Kidney epithelial cell (primary cell): ENCODE data around the gene CYRIA. TPM values are rescaled to one million over a fixed set of nuclear protein-coding genes. Genes with fewer than 3 reads are reported as not detected.

Experiments used
- DNase-seq: peaks from one replicate; pipeline ENCODE4 v3.0.0-alpha.2; 2010; ENCODE audit warnings: low read depth
- H3K27me3 ChIP-seq: 2 replicates; pipeline ENCODE4 v1.6.0; 2011; ENCODE audit warnings: low read length; ENCODE audit not compliant: control insufficient read depth, insufficient read depth
- H3K36me3 ChIP-seq: 2 replicates; pipeline ENCODE4 v1.5.1; 2011; ENCODE audit warnings: low read length; ENCODE audit not compliant: control insufficient read depth, insufficient read depth
- H3K4me3 ChIP-seq: 2 replicates; pipeline ENCODE4 v1.5.1; 2011; ENCODE audit warnings: low read depth, mild to moderate bottlenecking, control low read depth, low read length
- total RNA-seq: library from RNA; depleted of rRNA; stranded (reverse); fragments of >200 nt; gene quantifications from 2 replicates; pipeline ENCODE4 v1.2.3, GENCODE V29; 2015
- TF ChIP-seq, protein P1 (sequence below): IDR thresholded peaks from 2 replicates; pipeline ENCODE4 v1.5.1; 2011; ENCODE audit warnings: mild to moderate bottlenecking, moderate library complexity, low read length, control low read depth, inconsistent platforms; ENCODE audit not compliant: insufficient read depth, poor library complexity, severe bottlenecking

The CYRIA gene
- total RNA-seq, 1 donor from 2014 or later: 3.0 TPM

DNA sequence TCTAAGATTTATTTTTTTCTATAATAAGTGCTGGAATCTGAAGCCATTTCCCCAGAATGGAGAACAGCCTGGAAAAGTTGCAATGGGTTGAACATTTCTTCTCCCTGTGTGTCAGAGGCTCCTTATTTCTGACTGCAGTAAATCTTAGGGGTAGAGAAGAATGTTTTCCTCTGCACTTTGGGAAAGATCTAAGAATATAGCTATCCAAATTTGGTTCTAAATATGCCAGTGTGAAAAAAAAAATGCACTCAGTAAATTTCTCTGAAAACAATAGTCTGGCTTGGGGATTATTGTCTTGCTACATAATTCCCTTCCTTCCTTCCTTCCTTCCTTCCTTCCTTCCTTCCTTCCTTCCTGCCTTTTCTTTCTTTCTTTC lies 19.7 kb upstream of the CYRIA start:
- DNase-seq: no peak
- no peaks in the 10 kb centered on the region for H3K36me3 ChIP-seq
- TF ChIP-seq, protein P1, sequence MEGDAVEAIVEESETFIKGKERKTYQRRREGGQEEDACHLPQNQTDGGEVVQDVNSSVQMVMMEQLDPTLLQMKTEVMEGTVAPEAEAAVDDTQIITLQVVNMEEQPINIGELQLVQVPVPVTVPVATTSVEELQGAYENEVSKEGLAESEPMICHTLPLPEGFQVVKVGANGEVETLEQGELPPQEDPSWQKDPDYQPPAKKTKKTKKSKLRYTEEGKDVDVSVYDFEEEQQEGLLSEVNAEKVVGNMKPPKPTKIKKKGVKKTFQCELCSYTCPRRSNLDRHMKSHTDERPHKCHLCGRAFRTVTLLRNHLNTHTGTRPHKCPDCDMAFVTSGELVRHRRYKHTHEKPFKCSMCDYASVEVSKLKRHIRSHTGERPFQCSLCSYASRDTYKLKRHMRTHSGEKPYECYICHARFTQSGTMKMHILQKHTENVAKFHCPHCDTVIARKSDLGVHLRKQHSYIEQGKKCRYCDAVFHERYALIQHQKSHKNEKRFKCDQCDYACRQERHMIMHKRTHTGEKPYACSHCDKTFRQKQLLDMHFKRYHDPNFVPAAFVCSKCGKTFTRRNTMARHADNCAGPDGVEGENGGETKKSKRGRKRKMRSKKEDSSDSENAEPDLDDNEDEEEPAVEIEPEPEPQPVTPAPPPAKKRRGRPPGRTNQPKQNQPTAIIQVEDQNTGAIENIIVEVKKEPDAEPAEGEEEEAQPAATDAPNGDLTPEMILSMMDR: no peak
- H3K4me3 ChIP-seq: no peak overlapping the region
- no peaks in the 10 kb centered on the region for H3K27me3 ChIP-seq

DNA sequence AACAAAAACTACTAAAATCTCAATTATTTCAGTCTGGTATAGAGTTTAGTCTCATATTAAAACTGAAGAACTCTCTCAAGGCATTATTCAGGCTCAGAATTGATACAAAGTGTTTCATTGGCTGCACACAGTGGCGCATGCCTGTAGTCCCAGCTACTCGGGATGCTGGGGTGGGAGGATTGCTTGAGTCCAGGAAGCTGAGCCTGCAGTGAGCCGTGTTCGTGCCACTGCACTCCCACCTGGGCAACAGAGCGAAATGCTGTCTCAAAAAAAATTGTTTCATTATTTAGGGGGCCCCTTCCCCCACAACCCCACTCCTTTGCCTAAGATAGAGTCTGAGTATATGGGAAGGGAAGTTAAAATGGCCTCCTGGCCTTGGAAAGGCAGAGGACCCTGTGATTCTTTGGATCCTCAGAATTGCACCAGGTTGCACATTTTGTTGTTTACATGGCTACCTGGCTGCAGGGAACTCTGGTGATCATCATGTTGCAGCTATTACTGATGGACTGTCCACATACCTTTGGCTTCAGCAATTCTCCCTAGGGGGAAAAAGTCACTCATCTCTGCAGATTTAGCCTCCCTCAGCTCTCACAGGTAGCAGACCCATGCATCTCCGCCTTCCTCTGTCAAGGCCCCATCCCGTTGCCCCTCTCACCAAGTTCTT lies 19.2 kb upstream of the CYRIA start:
- no peaks in the 10 kb centered on the region for H3K27me3 ChIP-seq
- no peaks in the 10 kb centered on the region for H3K36me3 ChIP-seq
- TF ChIP-seq, protein P1: no peak
- no peak for DNase-seq
- no peak overlapping the region for H3K4me3 ChIP-seq

DNA sequence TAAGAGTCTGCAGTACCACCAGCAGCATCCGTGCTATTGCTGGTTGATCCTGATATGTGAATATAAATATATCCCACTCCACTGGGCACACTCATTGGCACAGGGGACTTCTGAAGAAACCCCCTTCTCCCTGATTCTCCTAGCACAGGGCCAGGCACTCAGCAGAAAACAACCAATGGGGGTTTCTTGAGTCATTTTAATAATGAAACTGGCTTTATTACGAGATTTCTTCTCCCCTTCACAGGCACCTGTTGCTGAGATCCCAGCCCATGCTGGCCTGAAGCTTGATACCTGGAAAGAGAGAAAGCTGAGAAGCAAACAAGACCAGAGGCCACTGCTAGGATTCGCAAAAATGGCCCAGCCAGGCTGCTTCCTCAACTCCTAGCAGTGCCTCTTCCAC lies 17.9 kb upstream of the CYRIA start:
- TF ChIP-seq, protein P1: no peak
- no peaks in the 10 kb centered on the region for H3K27me3 ChIP-seq
- DNase-seq: no peak
- no peaks in the 10 kb centered on the region for H3K36me3 ChIP-seq
- no peak overlapping the region for H3K4me3 ChIP-seq

DNA sequence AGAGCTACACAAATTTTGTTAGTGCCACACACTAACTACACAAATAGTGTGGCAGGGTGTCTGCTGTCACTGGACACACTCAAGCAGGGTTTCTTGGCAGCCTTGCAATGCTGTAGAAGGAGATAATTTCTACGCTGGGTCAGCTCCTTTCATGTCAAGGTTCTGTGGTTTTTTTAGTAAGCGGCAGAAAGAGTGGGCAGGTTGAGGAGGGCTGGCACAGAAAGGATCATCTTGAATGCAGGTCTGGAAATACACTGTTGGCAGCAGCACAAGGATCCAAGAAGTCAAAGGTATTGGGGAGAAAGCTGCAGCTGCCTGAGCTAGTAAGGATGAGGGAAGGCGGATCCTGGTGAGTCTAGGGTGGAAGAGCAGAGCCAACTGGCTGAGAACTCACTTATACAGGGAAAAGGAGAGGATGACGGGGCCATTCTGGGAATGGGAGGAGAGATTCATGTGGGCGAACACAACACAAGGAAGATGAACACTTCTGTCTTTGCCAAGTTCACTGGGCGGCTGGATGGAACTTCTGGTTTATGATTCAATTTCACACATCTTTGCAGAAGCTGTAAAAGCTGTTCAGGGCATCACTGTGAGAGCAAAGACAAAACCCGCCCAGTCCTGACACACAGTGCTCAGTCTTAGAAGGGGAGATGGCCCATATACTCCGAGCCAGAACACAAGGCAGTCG lies 16.9 kb upstream of the CYRIA start:
- H3K4me3 ChIP-seq: no peak overlapping the region
- H3K36me3 ChIP-seq: no peaks in the 10 kb centered on the region
- no peak for DNase-seq
- TF ChIP-seq, protein P1: no peak
- H3K27me3 ChIP-seq: no peaks in the 10 kb centered on the region

DNA sequence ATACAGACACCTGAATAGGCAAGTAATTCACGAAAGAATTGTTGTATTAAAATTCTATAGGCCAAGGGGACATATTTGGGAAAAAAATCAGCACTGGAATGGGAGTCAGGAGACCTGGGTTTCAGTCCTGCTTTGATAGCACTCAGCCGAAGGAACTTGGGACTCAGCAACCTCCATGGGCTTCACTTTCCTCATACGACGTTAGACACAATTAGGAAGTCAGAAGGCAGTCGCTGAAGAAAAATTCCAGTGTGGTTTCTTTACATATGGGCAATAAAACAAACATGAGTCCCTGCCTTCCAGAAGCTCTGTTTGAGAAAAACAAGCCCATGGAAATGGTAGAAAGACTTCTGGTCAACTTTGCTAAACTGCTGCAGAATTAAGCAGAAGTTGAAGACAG lies 15.1 kb upstream of the CYRIA start:
- Histone ChIP-seq H3K27me3 (no peaks in the 10 kb centered on the region), H3K36me3 (no peaks in the 10 kb centered on the region), H3K4me3 (no peak overlapping the region)
- DNase-seq: no peak
- TF ChIP-seq, protein P1: no peak
